NCI-H446 (cell line): ENCODE measurements around the gene DBNDD1.
"Not testable (repeated sequence)": the region's sequence is repeated elsewhere in the genome, so short reads cannot be mapped to it uniquely, and the experiment has no call there.

ENCODE experiments used
- DNase-seq, 2 experiments: peaks; one replicate each; lab custom pipeline; 2025; lab: John Stamatoyannopoulos, UW

DBNDD1 gene

GRCh38 chr16:90011908-90012501 lies 7.3 kb downstream of the DBNDD1 start:
- DNase-seq: no peak

- DNase-seq: no peak
These were observed 7.8 kb downstream of the DBNDD1 start for GRCh38 chr16:90011508-90011819.

- no peak for DNase-seq
These were observed 8.4 kb downstream of the DBNDD1 start for GRCh38 chr16:90010676-90011507.

DNA sequence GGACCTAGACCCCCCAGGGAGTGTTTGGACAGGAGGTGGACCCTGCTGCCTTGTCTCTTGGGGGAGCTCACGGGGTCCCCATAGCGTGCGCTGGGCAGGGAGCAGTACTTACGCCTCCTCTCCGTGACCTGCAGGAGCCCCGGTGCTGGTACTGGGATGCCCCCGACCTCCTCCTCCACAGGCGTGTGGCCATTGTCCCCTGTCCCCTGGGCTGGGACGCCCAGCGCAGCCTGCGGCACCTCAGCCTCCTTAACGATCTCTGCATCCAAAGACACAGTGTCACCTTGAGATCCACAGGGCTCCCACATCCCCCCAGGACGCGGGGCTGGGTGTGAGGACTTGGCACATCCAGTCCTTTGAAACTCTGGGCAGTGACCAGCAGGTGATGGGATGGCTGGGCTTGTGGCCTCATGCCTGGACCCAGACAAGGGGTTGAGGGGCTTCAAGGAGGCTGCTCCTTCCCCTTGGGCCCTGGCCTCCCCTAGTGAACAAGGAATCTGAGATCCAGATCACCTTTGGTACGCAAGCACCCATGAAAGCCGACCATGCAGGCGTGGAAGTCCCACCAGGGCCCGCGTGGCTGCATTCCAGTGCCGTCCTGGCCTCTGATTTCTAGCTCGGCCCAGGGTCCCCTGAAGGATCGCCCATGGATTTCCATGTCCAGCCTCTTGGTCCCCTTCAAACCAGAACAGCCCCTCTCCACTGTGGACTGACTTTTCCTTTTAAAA lies 9.9 kb downstream of the DBNDD1 start:
- DNase-seq: no peak

- no peak for DNase-seq
These were observed 10.5 kb downstream of the DBNDD1 start for GRCh38 chr16:90008708-90009145.

DNA sequence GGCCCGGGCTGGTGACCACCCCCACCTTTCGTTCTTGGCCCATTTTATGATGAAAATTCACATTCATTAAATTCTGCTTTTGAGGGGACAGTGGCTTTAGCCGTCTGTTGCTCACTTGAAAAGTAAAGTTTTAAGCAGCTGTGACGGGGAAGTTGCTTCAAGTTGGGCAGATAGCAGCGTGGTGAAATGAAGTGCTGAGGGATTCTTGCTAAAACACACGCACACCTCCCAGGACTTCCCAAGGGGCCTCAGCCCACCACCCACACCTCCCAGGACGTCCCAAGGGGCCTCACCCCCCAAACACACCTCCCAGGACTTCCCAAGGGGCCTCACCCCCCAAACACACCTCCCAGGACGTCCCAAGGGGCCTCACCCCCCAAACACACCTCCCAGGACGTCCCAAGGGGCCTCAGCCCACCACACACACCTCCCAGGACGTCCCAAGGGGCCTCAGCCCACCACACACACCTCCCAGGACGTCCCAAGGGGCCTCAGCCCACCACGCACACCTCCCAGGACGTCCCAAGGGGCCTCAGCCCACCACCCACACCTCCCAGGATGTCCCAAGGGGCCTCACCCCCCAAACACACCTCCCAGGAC lies 11.5 kb downstream of the DBNDD1 start:
- DNase-seq: not testable (repeated sequence)

GRCh38 chr16:90007015-90007414 lies 12.2 kb downstream of the DBNDD1 start:
- no peak for DNase-seq

DNA sequence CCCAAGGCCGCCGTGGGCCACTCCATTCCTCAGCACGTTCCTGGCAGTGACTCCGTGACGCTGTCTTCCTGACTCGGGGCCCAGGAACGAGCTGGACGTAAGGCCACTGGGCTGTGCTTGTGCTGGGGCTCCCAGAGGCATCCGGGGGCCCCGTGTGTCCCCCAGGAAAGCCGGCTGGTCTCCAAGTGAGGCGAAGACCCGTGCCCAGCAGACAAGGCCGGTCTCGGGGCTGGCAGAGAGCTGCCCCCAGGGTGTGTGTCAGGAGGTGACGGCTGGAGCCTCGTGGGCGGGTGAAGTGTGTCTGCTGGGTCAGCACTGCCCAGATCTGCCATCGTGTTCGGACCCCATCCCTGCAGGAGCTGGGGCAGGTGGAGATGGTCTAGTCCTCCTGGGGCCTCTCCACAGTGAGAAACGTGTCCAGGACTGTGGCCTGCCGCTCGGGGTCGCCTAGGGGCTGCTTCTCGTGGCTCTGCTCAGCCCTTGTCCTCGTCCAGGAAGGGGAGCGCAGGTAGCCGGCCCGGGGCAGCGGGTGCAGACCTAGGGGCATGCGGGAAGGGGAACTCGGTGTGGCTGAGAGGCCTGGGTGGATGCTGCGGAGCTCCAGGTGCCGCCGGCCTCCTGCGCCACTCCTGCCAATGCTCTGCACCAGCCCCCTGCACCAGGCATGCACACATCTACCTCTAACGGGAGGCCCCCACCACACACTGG lies 13.1 kb downstream of the DBNDD1 start:
- DNase-seq: no peak

- no peak for DNase-seq
These were observed 14.7 kb downstream of the DBNDD1 start for GRCh38 chr16:90004577-90004976.

- DNase-seq: no peak
These were observed 16.5 kb downstream of the DBNDD1 start for GRCh38 chr16:90002759-90003158.

GRCh38 chr16:90001761-90002503 lies 17.3 kb downstream of the DBNDD1 start:
- no peak for DNase-seq

GRCh38 chr16:90000733-90001427 lies 18.4 kb downstream of the DBNDD1 start:
- no peak for DNase-seq

GRCh38 chr16:89999831-90000574 lies 19.3 kb downstream of the DBNDD1 start:
- no peak for DNase-seq

DNA sequence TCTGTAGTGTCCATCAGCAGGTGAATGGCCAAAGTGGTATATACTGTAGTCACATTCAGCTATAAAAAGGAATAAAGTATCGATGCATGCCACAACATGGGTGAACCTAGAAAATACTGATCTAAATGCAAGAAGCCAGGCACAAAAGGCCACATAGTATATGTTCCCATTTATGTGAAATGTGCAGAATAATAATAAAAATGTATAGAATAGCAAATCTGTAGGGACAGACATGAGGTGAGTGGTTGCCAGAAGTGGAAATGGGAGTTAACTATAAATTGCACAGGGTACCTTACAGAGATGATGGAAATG lies 23.1 kb downstream of the DBNDD1 start:
- DNase-seq: no peak

GRCh38 chr16:89995475-89996177 lies 23.6 kb downstream of the DBNDD1 start:
- DNase-seq: peak in 1 of 2 experiments; percentile 4

DNA sequence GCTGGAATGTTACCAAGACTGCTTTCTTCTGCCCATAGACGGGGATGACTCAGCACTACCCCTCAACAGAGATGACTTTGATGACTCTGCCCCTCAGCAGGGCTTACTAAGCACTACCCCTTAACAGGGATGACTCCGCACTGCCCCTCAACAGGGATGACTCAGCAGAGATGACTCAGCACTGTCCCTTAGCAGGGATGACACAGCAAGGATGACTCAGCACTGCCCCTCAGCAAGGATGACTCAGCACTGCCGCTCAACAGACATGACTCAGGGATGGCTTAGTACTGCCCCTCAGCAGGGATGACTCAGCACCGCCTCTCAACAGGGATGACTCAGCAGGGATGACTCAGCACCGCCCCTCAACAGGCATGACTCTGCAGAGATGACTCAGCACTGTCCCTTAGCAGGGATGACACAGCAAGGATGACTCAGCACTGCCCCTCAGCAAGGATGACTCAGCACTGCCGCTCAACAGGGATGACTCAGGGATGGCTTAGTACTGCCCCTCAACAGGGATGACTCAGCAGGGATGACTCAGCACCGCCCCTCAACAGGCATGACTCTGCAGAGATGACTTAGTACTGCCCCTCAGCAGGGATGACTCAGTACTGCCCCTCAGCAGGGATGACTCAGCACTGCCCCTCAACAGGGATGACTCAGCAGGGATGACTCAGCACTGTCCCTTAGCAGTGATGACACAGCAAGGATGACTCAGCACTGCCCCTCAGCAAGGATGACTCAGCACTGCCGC lies 24.4 kb downstream of the DBNDD1 start:
- not testable (repeated sequence) for DNase-seq

- no peak for DNase-seq
These were observed 24.9 kb downstream of the DBNDD1 start for GRCh38 chr16:89994389-89994720.

DNA sequence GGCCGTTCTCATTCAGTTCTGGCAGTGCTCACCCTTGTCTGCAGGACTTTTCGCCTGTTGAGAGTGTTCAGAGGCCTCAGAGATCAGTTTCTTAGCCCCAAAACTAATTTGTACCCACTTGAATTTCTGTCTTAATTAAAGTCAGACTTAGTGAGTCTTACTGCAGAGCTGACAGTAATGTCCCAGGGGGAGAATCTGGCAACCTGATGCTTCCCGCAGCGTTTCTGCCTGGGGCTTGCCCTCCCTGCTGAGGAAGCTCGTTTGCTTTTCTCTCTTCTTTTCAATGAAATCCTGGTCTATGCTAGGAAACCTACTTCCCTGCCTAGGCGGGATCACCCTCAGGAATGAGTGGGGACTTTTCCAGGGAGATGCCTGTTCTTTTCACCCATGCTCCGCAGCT lies 25.3 kb downstream of the DBNDD1 start:
- no peak for DNase-seq

DNA sequence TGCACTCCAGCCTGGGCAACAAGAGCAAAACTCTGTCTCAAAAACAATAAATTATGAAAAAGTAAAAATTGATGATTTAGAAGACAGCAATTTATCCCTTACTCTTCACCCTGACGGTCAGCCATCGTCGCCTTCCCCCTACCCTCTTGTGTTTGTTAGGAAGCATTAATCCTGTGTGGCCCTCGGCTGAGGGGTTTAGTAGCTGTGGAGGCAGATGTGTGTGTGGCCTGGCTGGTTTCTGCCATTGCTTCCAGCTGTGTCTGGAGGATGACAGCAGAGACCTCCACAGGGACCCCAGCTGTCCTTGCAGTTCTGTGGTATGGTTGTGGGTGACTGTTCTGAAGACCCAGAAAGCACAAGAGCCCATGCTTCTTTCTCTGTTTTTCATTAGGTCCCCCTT lies 25.9 kb downstream of the DBNDD1 start:
- no peak for DNase-seq
